ENCODE results near the gene INTS2. TPM values are rescaled to one million over a fixed set of nuclear protein-coding genes. Genes with fewer than 3 reads are reported as not detected.
A peak's percentile ranks its signal among the peaks of the same experiment; 100 is the strongest.

The INTS2 gene
- total RNA-seq (ENCODE audit: low replicate concordance): 32.8 and 41.6 TPM in 2 replicates

DNA sequence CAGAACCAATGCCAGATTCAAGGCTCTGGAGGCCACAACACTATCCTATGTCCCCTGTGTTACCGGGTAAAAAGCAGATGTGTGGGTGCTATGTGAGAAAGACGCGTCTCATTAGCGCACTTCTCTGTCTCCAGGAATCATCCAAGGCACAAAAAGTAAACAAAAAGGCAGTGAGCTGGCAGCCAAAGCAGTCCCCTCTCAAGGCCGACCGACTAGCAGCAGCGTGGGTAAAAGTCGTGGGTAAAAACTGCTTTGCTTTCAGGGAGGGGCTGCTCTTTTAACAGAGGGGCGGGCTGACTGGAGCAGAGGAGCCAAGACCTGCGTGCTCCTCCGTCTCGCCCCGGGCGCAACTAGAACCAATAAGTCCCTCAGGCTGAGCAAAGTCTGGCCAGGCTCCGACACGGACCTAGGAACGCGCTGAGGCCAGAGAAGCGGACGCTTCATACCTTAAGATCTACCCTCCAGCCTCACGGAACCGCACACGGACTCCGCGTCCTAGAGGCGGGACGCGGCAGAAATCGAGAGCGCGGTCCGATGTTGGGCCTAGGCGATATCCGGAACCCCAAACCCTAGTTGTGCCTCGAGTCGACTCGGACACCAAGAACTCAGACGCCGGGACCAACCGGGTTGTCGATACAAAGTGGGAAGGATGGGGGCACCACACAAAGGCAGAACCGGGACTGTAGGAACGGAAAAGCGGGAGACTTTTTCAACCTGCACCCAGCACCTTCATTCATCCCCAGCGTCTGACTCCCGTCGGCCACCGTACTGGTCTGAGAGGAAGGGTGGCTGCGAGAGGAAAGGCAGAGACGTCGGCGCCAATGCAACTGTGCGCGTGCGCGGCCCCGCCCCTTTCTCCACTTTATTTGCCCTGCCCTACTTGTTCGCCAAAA is at the start of gene INTS2:
Gene INTS2, minus strand, starts transcription at position 775 of the 893 bp plus-strand sequence. CDS start 1,338 bp downstream, outside the sequence.
- H3K4me3 Mint-ChIP-seq: peak within 1 kb of the TSS; percentile 95
- no peak within 1 kb of the TSS for H3K27ac ChIP-seq
- DNase-seq (ENCODE audit: low spot score): peak; percentile 93
- peak within 1 kb of the TSS; percentile 95 for H3K4me2 ChIP-seq
- peak within 1 kb of the TSS; percentile 99 for H2AFZ ChIP-seq (replicated peaks)
- H3K4me3 ChIP-seq: peak within 1 kb of the TSS; percentile 68
- peak within 1 kb of the TSS; percentile 91 for H3K9ac ChIP-seq
- peaks cover 4% of the 10 kb centered on the region for H3K27me3 Mint-ChIP-seq (ENCODE audit: insufficient read depth, low read depth)
- peaks cover 17% of the 10 kb centered on the region for H3K4me1 Mint-ChIP-seq
- H3K9me3 Mint-ChIP-seq: no peaks in the 10 kb centered on the region
- H3K79me2 ChIP-seq (ENCODE audit: low read depth): peaks cover 22% of the 10 kb centered on the region
- H3K36me3 Mint-ChIP-seq: peaks cover 13% of the 10 kb centered on the region
- H3K36me3 ChIP-seq: peaks cover 7% of the 10 kb centered on the region
- H3K4me1 ChIP-seq: peaks cover 10% of the 10 kb centered on the region
- TF ChIP-seq EZH2 (IDR thresholded peaks at IDR 0.05) (no peak), EZH2phosphoT487 (IDR thresholded peaks at IDR 0.05) (no peak)
- TF ChIP-seq, protein P1, sequence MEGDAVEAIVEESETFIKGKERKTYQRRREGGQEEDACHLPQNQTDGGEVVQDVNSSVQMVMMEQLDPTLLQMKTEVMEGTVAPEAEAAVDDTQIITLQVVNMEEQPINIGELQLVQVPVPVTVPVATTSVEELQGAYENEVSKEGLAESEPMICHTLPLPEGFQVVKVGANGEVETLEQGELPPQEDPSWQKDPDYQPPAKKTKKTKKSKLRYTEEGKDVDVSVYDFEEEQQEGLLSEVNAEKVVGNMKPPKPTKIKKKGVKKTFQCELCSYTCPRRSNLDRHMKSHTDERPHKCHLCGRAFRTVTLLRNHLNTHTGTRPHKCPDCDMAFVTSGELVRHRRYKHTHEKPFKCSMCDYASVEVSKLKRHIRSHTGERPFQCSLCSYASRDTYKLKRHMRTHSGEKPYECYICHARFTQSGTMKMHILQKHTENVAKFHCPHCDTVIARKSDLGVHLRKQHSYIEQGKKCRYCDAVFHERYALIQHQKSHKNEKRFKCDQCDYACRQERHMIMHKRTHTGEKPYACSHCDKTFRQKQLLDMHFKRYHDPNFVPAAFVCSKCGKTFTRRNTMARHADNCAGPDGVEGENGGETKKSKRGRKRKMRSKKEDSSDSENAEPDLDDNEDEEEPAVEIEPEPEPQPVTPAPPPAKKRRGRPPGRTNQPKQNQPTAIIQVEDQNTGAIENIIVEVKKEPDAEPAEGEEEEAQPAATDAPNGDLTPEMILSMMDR (IDR thresholded peaks at IDR 0.05): no peak
- no peaks in the 10 kb centered on the region for H3K9me3 ChIP-seq (ENCODE audit: low read depth)
- no peaks in the 10 kb centered on the region for H3K27me3 ChIP-seq
- no peaks in the 10 kb centered on the region for H3F3A ChIP-seq (ENCODE audit: low read depth)
- peak within 1 kb of the TSS; percentile 91 for H3K27ac Mint-ChIP-seq
- no peaks in the 10 kb centered on the region for H4K20me1 ChIP-seq (ENCODE audit: low read depth)

GRCh38 chr17:61974115-61974514 is 46.3 kb upstream of the INTS2 start:
- no peaks in the 10 kb centered on the region for H3F3A ChIP-seq (ENCODE audit: low read depth)
- Mint-ChIP-seq H3K4me3 (no peak overlapping the region), H3K27ac (no peak overlapping the region), H3K36me3 (peaks cover 27% of the 10 kb centered on the region), H3K9me3 (no peaks in the 10 kb centered on the region), H3K4me1 (no peaks in the 10 kb centered on the region), H3K27me3 (ENCODE audit: insufficient read depth, low read depth) (no peaks in the 10 kb centered on the region)
- H3K36me3 ChIP-seq: peaks cover 33% of the 10 kb centered on the region
- H2AFZ ChIP-seq (replicated peaks): no peak overlapping the region
- peaks cover 10% of the 10 kb centered on the region for H4K20me1 ChIP-seq (ENCODE audit: low read depth)
- no peak for DNase-seq (ENCODE audit: low spot score)
- H3K4me3 ChIP-seq: no peak overlapping the region
- TF ChIP-seq EZH2phosphoT487 (IDR thresholded peaks at IDR 0.05) (no peak), EZH2 (IDR thresholded peaks at IDR 0.05) (no peak)
- TF ChIP-seq, protein P1 (IDR thresholded peaks at IDR 0.05): no peak
- no peak overlapping the region for H3K9ac ChIP-seq
- no peaks in the 10 kb centered on the region for H3K4me1 ChIP-seq
- peaks cover 59% of the 10 kb centered on the region for H3K79me2 ChIP-seq (ENCODE audit: low read depth)
- no peak overlapping the region for H3K27ac ChIP-seq
- no peaks in the 10 kb centered on the region for H3K9me3 ChIP-seq (ENCODE audit: low read depth)
- H3K4me2 ChIP-seq: no peak overlapping the region
- no peaks in the 10 kb centered on the region for H3K27me3 ChIP-seq

DNA sequence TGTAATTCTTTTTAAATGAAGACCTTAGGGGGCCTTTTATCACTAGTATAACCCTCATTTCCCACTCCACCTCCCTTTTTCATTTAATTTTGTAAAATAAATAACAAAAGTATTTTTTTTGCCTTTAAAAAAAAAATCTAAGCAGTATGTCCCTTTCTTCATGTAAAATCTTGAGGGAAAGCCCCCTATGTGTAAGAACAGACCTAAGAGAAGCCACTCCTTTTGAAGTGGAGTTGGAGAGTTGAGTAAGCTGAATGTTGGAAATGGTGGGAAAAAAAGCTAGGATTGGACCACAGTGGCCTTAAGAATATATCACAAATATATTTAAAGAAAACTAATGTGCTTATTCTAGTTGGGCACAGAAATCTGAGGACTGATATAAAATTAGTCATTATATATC is 44.5 kb upstream of the INTS2 start:
- Mint-ChIP-seq H3K4me1 (no peaks in the 10 kb centered on the region), H3K36me3 (peaks cover 30% of the 10 kb centered on the region), H3K27ac (no peak overlapping the region), H3K27me3 (ENCODE audit: insufficient read depth, low read depth) (no peaks in the 10 kb centered on the region), H3K4me3 (no peak overlapping the region), H3K9me3 (no peaks in the 10 kb centered on the region)
- TF ChIP-seq, protein P1 (IDR thresholded peaks at IDR 0.05): no peak
- TF ChIP-seq EZH2phosphoT487 (IDR thresholded peaks at IDR 0.05) (no peak), EZH2 (IDR thresholded peaks at IDR 0.05) (no peak)
- no peak for DNase-seq (ENCODE audit: low spot score)
- Histone ChIP-seq H4K20me1 (ENCODE audit: low read depth) (peaks cover 10% of the 10 kb centered on the region), H3K4me1 (no peaks in the 10 kb centered on the region), H3K36me3 (peaks cover 24% of the 10 kb centered on the region), H2AFZ (replicated peaks) (no peak overlapping the region), H3K4me3 (no peak overlapping the region), H3K79me2 (ENCODE audit: low read depth) (peaks cover 41% of the 10 kb centered on the region), H3K9me3 (ENCODE audit: low read depth) (no peaks in the 10 kb centered on the region), H3F3A (ENCODE audit: low read depth) (no peaks in the 10 kb centered on the region), H3K27me3 (no peaks in the 10 kb centered on the region), H3K27ac (peak overlapping the region; percentile 14), H3K4me2 (no peak overlapping the region), H3K9ac (no peak overlapping the region)
